SK-N-SH treated with all-trans-retinoic acid at 6 μM for 48 hours (cell line): ENCODE results near the gene PTPRN2.

Experiments
- PPARA ChIP-seq: fragments of 250-450 bp; sonication (Bioruptor Pico); IDR thresholded peaks from 2 replicates; pipeline ENCODE4 v1.5.0; 2020; ENCODE audit warnings: mild to moderate bottlenecking, borderline replicate concordance
- TF ChIP-seq, protein P1 (sequence below): fragments of 250-450 bp; sonication (Bioruptor Pico); IDR thresholded peaks from 2 replicates; pipeline ENCODE4 v1.8.0; 2021; ENCODE audit warnings: low read depth, mild to moderate bottlenecking, moderate library complexity, borderline replicate concordance
- TF ChIP-seq, protein P2 (sequence below): fragments of 250-450 bp; sonication (Bioruptor Pico); IDR thresholded peaks from 2 replicates; pipeline ENCODE4 v1.8.0; 2020; ENCODE audit warnings: mild to moderate bottlenecking, moderate library complexity, borderline replicate concordance

DNA sequence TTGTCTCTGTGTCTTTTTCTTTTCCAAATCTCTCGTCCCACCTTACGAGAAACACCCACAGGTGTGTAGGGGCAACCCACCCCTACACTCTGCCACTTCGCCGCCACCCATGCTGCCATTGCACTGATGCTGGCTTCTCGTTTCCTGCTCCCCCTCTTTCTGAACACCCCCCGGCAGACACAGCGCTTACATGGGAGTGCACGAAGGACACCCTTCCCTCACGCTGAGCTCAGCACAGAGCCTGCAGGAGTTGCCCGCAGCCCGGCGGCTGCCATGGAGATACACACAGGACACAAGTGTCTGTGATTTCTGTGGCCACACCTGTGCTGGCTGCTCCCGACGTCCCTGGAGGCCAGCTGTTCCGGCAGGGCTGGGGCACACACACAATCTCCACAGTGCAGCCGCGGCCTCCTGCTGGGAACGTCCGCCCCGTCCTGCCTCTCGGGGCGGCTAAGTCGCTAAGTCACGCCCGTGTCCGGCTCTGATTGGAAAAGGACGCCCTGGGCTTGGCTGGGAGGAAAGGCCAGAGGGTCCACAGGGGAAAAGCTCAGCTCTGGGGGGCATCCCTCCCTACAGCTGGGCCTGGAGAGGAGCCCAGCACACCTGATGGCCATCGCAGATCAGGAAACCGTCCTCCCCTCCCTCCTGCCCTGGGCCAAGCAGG, 349.8 kb downstream of the PTPRN2 start:
- TF ChIP-seq, protein P1, sequence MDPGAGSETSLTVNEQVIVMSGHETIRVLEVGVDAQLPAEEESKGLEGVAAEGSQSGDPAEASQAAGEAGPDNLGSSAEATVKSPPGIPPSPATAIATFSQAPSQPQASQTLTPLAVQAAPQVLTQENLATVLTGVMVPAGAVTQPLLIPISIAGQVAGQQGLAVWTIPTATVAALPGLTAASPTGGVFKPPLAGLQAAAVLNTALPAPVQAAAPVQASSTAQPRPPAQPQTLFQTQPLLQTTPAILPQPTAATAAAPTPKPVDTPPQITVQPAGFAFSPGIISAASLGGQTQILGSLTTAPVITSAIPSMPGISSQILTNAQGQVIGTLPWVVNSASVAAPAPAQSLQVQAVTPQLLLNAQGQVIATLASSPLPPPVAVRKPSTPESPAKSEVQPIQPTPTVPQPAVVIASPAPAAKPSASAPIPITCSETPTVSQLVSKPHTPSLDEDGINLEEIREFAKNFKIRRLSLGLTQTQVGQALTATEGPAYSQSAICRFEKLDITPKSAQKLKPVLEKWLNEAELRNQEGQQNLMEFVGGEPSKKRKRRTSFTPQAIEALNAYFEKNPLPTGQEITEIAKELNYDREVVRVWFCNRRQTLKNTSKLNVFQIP (CRISPR knock-in tag), result no peak
- TF ChIP-seq, protein P2, sequence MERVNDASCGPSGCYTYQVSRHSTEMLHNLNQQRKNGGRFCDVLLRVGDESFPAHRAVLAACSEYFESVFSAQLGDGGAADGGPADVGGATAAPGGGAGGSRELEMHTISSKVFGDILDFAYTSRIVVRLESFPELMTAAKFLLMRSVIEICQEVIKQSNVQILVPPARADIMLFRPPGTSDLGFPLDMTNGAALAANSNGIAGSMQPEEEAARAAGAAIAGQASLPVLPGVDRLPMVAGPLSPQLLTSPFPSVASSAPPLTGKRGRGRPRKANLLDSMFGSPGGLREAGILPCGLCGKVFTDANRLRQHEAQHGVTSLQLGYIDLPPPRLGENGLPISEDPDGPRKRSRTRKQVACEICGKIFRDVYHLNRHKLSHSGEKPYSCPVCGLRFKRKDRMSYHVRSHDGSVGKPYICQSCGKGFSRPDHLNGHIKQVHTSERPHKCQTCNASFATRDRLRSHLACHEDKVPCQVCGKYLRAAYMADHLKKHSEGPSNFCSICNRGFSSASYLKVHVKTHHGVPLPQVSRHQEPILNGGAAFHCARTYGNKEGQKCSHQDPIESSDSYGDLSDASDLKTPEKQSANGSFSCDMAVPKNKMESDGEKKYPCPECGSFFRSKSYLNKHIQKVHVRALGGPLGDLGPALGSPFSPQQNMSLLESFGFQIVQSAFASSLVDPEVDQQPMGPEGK (CRISPR knock-in tag), result no peak
- TF ChIP-seq PPARA (CRISPR knock-in tag), result no peak
